Glomerular endothelial cell (primary cell): ENCODE measurements around the gene SLC2A3. TPM values are rescaled to one million over a fixed set of nuclear protein-coding genes. Genes with fewer than 3 reads are reported as not detected.
A peak's percentile ranks its signal among the peaks of the same experiment; 100 is the strongest.
"Not testable (repeated sequence)": the region's sequence is repeated elsewhere in the genome, so short reads cannot be mapped to it uniquely, and the experiment has no call there.

Experiments used
- DNase-seq: peaks from one replicate; pipeline ENCODE4 v3.0.0-alpha.2; 2011; ENCODE audit warnings: low read depth, low spot score; ENCODE audit errors: extremely low read depth
- total RNA-seq: library from RNA; depleted of rRNA; stranded (reverse); fragments of >200 nt; gene quantifications from 2 replicates; pipeline ENCODE4 v1.2.3, GENCODE V29; 2015

Gene SLC2A3
- total RNA-seq, 1 donor from 2014 or later, result 25.8 TPM

DNA sequence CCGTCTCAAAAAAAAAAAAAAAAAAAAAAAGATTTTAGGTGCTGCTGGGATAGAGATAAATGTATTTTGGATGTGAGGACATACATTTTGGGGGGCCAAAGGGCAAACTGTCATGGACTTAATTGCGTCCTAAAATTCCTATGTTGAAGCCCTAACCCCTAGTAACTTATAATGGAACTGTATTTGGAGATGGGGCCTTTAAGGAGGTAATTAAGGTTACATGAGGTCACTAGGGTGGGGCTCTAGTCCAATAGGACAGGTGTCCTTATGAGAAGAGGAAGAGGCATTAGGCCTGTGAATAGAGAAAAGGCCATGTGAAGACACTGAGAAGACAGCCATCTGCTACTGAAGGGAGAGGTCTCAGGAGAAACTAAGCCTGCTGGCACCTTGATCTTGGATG is 17.9 kb upstream of the SLC2A3 start:
- DNase-seq, result not testable (repeated sequence)

GRCh38 chr12:7951671-7952070 is 15.7 kb upstream of the SLC2A3 start:
- DNase-seq, result no peak

- DNase-seq, result not testable (repeated sequence)
These were observed 14.4 kb upstream of the SLC2A3 start for GRCh38 chr12:7950230-7950943.

DNA sequence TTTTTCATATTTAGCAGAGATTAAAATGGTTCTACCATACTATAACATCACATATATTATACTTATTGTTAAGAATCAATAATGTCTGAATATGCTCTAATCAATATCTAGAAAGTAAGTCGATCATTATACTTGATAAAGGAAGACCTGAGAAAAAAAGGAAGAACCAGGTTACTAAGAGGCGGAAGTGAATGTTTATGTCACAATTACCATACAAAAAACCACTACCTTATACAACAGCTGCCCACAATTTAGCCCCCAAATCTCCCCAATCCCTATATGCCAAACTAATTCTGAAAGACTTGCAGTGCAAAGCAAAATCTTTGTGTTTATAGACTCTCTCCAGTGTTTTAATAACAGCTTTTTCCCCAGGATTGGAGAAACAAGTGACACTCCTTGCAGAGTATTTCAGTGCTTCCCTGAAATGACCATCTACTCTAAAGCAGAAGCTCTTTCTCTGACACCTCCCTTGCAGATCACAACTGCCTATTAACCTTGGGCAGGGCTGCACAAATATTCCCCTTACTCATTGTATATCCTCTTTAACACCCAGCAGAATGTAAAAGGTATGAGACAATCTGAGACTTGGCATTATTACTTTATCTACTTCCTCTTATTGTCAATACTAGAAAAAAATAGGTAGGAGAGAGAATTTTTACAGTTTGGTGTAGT is 12.7 kb upstream of the SLC2A3 start:
- DNase-seq, result no peak

DNA sequence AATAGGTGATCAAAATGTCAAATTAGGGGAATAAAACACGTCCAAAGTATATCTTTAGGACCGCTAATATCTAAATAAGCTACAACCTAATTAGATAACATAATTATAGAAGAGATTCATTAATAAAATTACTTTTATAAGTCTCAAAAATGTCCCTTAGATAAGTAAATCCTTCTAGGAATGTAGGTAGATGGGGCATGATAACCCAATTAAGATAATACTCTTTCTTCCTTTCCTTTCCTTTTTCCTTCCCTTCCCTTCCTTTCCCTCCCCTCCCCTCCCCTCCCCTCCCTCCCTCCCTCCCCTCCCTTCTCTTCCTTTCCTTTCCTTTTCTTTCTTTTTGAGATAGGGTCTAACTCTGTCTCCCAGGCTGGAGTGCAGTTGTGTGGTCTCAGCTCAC is 11.0 kb upstream of the SLC2A3 start:
- no peak for DNase-seq

GRCh38 chr12:7944760-7945159 is 8.8 kb upstream of the SLC2A3 start:
- DNase-seq, result not testable (repeated sequence)

- DNase-seq, result no peak
These were observed 4.9 kb upstream of the SLC2A3 start for GRCh38 chr12:7940906-7941305.

GRCh38 chr12:7937833-7938506 is 2.0 kb upstream of the SLC2A3 start:
- DNase-seq, result no peak

DNA sequence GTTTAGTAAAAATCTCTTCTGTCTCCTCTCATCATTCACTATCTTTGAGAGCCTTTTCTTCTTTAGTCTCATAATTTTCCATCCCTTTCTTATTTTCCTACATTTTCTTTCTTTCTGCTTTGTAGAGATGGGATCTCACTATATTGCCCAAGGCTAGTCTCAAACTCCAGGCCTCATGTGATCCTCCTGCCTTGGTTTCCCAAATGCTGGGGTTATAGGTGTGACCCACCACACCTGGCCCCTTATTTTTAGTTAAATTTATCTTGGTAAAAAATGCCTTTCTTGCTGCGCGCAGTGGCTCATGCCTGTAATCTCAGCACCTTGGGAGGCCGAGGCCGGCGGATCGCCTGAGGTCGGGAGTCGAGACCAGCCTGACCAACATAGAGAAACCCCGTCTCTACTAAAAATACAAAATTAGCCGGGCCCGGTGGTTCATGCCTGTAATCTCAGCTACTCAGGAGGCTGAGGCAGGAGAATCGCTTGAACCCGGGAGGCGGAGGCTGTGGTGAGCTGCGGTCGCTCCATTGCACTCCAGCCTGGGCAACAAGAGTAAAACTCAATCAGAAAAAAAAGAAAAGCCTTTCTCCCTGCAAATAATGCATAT is 996 bp downstream of the SLC2A3 start:
- DNase-seq, result no peak

DNA sequence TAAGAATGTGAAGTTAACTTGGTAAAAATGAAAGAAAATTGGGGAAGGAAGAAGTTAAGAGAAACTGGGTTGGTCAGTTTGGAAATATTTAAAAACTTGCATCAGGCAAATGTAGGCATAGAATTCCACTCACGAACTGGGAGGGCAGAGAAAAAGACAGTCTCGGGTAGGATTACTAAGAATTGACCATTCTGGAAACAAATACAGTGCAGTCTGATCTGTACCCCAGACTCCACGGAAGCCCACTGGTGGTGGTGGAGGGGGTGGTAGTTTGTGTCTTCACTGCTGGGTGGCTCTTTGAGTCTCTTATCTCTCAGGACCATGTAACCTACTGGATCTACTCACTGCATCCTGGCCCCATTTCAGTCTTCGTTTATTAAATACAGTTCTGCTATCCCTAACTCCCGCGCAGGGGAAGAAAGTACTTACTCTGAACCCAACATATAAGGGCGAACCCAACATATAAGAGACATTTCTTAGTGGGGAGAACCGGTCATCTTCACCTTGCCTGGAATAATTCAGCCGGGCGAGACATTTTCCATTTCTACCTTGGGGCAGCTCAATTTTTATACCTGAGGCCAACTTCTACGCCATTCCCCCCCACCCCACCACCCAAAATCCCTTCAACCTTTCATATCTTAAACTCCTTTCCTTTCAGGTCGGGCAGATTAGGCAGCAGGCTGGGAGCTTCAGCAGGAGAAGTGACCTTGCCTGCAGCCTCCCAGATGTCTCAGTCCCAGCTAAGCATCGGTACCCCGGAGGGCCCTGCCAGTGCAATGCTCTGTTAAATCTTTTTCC is 1.7 kb downstream of the SLC2A3 start:
- DNase-seq, result no peak

- DNase-seq, result peak; percentile 82
These were observed 2.7 kb downstream of the SLC2A3 start for GRCh38 chr12:7933255-7933726.

GRCh38 chr12:7932599-7933240 is 3.3 kb downstream of the SLC2A3 start:
- DNase-seq, result not testable (repeated sequence)

DNA sequence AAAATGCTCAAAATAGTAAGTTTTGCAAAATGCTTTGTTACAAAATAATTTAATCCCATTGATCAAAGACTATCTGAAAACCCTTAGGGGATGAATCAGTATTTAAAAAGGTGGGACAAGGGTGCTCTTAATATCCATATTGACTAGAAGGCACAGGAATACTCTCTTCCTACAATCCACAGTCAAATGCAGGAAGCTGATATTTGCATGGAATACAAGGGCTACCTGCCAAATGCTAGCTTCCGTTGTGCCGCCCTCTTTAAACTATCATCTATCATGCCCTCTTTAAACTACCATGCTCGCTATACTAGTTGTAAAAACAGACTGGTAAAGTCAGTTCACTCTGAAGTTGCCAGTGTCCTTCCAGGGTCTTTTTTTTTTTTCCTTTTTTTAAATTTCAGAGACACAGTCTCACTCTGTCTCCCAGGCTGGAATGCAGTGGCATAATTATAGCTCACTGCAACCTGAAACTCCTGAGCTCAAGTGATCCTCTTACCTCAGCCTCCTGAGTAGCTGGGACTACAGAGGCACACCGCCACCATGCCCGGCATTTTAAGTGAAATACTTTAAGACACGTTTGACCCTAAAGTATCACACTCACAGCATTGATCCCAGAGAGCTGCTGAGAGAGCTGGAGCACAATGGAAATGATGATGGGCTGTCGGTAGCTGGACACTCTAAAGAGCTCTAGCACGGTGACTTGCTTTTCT is 6.7 kb downstream of the SLC2A3 start:
- no peak for DNase-seq

- DNase-seq, result no peak
These were observed 8.5 kb downstream of the SLC2A3 start for GRCh38 chr12:7927470-7927869.

DNA sequence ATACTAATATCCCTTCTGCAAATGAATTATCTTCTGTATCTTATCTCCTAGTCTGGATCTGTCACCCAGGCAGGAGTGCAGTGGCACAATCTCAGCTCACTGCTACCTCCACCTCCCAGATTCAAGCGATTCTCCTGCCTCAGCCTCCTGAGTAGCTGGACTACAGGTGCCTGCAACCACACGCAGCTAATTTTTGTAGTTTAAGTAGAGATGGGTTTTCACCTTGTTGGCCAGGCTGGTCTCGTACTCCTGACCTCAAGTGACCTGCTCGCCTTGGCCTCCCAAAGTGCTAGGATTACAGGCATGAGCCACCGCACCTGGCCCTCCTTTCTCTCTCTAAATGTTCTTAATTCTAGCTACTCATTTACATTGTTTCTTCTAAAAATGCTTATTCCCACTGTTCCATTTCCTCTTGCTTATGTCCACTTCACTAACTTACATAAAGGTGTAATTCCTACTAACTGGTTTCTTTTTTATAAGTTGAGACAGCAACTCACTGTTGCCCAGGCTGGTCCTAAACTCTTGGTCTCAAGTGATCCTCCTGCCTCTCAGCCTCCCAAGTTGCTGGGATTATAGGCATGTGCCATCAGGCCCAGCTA is 9.8 kb downstream of the SLC2A3 start:
- DNase-seq, result not testable (repeated sequence)

DNA sequence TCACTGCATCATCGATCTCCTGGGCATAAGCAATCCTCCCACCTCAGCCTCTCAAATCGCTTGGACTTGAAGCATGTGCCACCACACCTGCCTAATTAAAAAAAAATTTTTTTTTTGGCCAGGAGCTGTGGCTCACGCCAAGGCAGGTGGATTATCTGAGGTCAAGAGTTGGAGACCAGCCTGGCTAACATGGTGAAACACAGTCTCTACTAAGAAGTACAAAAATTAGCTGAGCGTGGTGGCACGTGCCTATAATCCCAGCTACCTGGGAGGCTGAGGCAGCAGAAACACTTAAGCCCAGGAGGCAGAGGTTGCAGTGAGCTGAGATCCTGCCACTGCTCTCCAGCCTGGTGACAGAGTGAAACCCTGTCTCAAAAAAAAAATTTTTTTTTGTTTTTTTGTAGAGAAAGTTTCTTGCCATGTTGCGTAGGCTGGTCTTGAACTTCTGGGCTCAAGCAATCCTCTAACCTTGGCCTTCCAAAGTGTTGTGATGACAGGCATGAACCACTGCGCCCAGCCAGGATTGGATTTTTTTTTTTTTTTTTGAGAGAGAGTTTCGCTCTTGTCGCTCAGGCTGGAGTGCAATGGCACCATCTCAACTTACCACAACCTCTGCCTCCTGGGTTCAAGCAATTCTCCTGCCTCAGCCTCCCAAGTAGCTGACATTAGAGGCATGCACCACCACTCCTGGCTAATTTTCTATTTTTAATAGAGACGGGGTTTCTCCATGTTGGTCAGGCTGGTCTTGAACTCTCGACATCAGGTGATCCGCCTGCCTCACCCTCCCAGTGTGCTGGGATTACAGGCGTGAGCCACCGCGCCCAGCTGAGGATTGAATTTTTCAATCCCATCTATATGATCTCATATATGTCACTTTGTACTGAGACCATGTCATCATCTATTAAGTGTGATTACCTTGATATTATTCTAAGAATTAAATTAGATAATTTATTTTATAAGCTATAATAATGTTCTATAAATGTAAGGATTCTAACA is 12.4 kb downstream of the SLC2A3 start:
- DNase-seq, result no peak

DNA sequence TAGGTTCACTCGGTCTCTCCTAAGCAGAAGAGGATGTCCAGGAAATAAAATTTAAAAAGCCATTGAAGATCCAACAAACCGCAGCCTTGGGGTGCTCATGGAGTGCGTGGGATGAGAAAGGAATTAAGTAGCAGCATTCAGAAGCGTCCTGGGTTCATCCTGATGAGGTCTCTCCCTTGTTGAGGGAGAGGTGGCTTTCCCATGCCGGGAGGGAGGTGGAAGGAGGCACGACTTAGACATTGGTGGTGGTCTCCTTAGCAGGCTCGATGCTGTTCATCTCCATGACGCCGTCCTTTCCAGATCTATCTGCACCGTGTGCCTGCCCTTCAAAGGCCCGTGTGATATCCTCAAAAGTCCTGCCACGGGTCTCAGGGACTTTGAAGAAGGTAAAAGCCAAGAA is 14.8 kb downstream of the SLC2A3 start:
- not testable (repeated sequence) for DNase-seq

- not testable (repeated sequence) for DNase-seq
These were observed 17.8 kb downstream of the SLC2A3 start for GRCh38 chr12:7918268-7918590.
